ENCODE measurements around the gene HPD.

HPD gene

DNA sequence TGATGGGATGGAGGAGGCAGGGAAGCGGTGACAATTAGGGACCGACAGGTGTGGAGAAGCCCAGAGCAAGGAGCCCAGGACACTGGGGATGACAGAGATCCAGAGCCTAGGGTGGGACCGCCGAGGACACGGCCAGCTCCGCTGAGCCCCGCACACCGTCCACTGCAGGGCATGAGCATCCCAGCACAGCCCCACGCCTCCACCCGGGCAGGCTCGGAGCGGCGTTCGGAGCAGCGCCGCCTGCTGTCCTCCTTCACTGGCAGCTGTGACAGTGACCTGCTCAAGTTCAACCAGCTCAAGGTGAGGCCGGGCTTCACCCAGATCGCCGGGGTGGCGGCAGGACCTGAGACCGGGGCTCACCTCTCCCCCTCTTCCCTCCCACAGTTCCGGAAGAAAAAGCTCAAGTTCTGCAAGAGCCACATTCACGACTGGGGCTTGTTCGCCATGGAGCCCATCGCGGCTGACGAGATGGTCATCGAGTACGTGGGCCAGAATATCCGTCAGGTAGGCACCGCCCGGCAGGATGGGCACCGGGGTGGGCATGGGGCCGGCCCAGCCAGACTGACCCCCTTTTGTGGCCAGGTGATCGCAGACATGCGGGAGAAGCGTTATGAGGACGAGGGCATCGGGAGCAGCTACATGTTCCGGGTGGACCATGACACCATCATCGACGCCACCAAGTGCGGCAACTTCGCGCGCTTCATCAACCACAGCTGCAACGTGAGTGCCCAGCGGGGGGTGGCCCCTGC is 31.1 kb downstream of the HPD start:
- no peak for DNase-seq

GRCh38 chr12:121826318-121827150 is 32.1 kb downstream of the HPD start:
- no peak for DNase-seq

- no peak for DNase-seq
These were observed 33.6 kb downstream of the HPD start for GRCh38 chr12:121825041-121825523.

DNA sequence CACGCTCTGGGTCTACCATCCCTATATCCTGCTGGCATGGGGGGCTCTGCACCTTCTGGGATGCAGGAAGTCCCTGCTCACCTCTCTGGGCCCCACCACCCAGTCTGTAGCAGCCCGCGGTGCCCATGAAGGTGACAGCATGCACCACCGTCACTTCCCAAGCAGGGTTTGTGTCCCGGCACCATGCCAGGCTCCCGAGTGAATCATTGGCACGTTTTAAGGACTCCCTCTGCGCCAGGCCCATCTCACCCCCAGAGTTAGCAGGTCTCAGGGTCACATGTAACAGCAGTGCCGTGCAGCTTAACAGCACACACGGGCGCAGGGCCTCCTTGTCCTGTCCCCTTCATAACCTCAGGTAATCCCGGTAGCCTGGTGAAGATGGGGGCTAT is 34.9 kb downstream of the HPD start:
- no peak for DNase-seq

DNA sequence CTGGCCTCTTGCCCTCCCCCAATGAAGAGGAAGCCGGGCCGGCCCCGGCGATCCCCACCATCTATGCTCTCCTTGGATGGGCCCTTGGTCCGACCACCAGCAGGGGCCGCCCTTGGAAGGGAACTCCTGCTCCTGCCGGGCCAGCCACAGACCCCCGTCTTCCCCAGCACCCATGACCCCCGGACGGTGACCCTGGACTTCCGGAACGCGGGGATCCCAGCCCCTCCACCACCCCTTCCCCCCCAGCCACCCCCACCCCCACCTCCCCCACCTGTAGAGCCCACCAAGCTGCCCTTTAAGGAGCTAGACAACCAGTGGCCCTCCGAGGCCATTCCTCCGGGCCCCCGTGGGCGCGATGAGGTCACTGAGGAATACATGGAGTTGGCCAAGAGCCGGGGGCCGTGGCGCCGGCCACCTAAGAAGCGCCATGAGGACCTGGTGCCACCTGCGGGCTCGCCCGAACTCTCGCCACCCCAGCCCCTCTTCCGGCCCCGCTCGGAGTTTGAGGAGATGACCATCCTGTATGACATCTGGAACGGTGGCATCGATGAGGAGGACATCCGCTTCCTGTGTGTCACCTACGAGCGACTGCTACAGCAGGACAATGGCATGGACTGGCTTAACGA is 35.4 kb downstream of the HPD start:
- no peak for DNase-seq

DNA sequence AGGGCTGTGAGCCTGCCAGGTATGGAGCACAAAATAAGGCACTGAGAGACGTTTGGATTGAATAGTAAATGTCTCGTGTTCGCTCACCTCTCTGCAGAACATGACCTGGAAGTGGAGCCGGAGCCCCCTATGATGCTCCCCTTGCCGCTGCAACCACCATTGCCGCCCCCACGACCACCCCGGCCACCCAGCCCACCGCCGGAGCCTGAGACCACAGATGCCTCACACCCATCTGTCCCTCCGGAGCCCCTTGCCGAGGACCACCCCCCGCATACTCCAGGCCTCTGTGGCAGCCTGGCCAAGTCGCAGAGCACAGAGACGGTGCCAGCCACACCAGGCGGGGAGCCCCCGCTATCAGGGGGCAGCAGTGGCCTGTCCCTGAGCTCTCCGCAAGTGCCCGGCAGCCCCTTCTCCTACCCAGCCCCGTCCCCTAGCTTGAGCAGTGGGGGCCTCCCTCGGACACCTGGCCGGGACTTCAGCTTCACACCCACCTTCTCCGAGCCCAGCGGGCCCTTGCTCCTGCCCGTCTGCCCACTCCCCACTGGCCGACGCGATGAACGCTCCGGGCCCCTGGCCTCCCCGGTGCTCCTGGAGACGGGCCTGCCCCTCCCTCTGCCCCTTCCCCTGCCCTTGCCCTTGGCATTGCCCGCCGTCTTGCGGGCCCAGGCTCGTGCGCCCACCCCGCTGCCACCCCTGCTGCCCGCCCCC is 36.1 kb downstream of the HPD start:
- DNase-seq = no peak

DNA sequence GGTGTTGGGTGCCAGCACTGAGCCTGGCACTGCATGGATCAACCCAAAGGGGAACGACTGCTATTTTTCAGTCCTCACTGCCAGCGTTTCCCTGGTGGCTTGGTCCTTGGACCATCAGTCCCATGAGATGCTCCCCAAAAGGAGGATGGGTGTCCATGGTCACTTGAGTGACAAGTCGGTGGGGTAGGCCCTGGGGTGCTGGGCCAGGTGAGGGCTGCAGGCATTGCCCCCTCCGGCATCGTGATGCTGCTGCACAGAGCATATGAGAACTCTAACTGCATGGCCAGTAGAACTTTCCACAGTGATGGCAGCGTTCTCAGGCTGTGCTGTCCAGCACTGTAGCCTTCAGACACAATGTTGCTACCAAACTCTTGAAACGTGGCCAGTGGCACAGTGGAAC is 38.6 kb downstream of the HPD start:
- no peak for DNase-seq

DNA sequence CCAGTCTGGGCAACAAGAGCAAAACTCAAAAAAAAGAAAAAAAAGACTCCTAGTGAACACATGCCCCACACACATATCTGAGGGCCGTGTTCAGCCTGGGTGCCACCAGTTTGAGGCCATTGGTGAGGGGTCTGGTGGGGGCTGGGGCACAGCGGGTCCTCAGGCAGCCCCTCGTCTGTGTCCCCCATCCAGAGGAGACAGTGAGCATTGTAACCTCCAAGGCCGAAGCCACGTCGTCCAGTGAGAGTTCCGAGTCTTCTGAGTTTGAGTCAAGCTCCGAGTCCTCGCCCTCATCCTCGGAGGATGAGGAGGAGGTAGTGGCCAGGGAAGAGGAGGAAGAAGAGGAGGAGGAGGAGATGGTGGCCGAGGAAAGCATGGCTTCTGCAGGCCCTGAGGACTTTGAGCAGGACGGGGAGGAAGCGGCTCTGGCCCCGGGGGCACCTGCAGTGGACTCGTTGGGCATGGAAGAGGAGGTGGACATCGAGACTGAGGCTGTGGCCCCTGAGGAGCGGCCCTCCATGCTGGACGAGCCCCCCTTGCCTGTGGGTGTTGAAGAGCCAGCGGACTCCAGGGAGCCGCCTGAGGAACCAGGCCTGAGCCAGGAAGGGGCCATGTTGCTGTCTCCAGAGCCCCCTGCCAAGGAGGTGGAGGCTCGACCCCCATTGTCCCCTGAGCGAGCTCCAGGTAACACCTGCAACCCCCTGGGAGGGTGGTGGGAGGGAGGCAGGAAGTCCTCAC is 39.3 kb downstream of the HPD start:
- DNase-seq = no peak

GRCh38 chr12:121817648-121818043 is 41.0 kb downstream of the HPD start:
- no peak for DNase-seq

GRCh38 chr12:121816925-121817647 is 41.6 kb downstream of the HPD start:
- DNase-seq = no peak

- no peak for DNase-seq
These were observed 43.4 kb downstream of the HPD start for GRCh38 chr12:121815263-121815662.

DNA sequence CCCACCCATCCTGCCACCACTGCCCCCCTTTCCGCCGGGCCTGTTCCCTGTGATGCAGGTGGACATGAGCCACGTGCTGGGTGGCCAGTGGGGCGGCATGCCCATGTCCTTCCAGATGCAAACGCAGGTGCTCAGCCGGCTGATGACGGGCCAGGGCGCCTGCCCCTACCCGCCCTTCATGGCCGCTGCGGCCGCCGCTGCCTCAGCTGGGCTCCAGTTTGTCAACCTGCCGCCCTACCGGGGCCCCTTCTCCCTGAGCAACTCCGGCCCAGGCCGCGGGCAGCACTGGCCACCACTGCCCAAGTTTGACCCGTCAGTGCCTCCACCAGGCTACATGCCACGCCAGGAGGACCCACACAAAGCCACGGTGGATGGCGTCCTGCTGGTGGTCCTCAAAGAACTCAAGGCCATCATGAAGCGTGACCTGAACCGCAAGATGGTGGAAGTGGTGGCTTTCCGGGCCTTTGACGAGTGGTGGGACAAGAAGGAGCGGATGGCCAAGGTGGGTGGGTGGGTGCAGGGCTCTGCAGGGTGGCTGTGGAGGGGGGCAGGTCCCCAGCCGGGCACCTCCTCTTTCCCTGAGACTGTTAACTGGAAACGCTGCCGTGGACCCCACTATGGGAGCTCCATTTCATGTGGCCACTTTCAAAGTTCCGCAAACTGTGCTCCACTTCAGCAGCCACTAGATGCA is 44.1 kb downstream of the HPD start:
- DNase-seq = no peak

GRCh38 chr12:121813951-121814350 is 44.7 kb downstream of the HPD start:
- DNase-seq = no peak

DNA sequence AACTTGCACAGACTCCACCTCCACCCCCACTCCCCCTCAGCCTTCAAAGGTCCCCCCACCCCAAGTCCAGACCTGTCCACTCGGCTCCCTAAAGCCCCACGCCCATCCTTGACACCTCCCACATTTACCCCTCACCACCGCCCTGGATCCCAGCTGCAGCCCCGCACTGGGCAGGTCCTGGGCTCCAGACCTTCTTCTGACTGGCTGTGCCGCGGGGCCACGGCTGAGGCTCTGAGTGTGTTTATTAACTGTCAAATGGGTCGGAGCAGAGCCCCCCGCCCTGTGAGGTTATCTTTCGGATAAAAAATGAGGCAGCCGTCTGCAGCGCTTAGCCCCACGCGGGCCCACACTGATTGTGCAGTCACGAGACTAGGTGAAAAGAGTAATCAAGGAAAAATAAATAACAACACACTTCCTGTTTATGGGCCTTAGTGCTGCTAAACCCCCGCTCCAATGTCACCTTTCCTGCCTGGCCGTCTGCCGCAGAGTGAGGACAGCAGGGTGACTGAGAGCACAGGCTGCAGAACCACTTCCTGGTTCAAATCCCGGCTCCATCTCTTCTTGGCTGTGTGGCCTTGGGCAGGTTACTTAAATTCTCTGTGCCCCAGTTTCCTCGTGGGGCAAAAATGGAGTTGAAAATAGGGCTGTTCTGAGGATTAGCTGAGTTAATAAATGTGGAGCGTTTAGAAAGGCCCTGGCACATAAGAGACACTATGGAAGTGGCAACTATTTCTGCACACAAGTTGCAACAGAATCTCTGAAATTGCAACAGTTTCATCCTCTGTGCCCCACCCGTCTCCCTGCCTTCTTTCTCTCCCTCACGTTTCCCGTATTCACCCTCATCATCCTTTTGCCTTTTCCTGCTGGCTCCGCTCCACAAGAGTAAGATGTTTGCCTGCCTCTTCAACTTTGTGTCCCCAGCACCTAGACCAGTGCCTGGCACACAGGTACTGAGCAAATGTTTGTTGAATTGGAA is 45.5 kb downstream of the HPD start:
- no peak for DNase-seq

GRCh38 chr12:121812320-121812871 is 46.3 kb downstream of the HPD start:
- no peak for DNase-seq

GRCh38 chr12:121811434-121812319 is 47.0 kb downstream of the HPD start:
- DNase-seq = no peak

- no peak for DNase-seq
These were observed 47.7 kb downstream of the HPD start for GRCh38 chr12:121810833-121811433.

Measured in cortex of kidney (tissue), 1 donor.